Erythroblast (primary cell): Measurements from ENCODE around the gene YWHAH.

ENCODE experiments used
- GATA1 ChIP-seq: IDR thresholded peaks from 2 replicates; pipeline ENCODE4 v1.6.1; 2011; ENCODE audit warnings: low read depth, mild to moderate bottlenecking, control low read depth, low read length, moderate library complexity
- POLR2A ChIP-seq: IDR thresholded peaks from 2 replicates; pipeline ENCODE4 v1.6.1; 2011; ENCODE audit warnings: mild to moderate bottlenecking, low read length

- no peak for TF ChIP-seq POLR2A
- TF ChIP-seq GATA1 = no peak
Measured at GRCh38 chr22:31998784-31999385, 54.5 kb downstream of the YWHAH start.
